Eye (tissue), 1 donor: Measurements from ENCODE around the gene HMGCR.
"Not testable (repeated sequence)": the region's sequence is repeated elsewhere in the genome, so short reads cannot be mapped to it uniquely, and the experiment has no call there.

Experiments
- DNase-seq: peaks from one replicate; pipeline ENCODE4 v3.0.0-alpha.2; 2015

The HMGCR gene

GRCh38 chr5:75336615-75337336, at the start of gene HMGCR:
TSS of gene HMGCR (plus strand) at chr5:75337220. CDS start at chr5:75342606, 5,386 bp downstream.
- DNase-seq, result peak; percentile 99

DNA sequence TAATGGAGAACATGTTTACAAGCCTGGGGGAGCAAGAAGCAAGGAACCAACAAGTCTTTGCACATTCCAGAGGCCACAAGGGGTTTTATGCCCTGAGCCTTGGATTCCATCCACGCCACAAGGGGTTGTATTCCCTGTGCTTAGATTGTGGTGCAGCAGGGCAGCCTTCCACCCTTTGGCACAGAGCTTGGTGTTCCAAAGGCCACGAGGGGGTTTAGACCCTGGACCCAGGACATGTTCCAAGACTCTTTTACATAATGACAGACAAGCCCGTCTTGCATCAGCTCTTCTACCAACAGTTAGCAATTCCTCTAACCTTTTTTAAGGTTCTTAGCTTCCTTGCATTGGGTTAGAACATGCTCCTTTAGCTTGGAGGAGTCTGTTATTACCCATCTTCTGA, 45.2 kb upstream of the HMGCR start:
- DNase-seq, result not testable (repeated sequence)

DNA sequence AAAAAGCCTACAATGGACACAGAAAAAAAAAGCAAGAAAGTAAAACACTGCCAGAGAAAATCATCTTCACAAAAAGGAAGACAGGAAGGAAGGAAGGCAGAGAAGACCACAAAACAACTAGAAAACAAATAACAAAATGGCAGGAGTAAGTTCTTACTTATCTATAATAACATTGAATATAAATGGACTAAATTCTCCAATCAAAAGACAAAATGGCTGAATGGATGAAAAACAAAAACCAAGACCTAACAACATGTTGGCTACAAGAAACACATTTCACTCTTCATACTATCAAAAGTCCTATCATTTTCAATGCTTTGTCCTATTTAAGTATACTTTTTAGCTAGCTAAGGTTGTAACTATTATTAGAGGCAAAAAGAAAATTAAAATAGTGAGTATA, 36.9 kb upstream of the HMGCR start:
- DNase-seq, result no peak

DNA sequence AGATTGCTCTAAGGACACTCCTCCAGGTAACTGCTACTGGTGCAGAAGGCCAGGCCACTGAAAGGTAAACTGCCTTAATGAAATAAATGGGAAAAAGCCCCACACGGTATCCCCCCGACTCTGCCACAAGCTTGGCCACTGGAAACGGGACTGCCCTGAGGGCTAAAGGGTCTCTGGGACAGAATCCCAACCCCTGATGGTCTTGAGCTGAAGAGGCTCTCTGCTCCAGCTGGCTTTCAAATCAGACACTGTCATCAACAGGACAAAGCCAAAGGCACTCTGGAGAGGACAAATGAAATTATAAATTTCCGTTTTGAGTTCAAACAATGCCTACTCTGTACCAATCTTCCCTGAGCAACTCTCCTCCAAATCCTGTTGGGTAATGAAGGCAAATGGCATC, 33.6 kb upstream of the HMGCR start:
- DNase-seq, result no peak

GRCh38 chr5:75304486-75304885, 32.5 kb upstream of the HMGCR start:
- DNase-seq, result not testable (repeated sequence)

DNA sequence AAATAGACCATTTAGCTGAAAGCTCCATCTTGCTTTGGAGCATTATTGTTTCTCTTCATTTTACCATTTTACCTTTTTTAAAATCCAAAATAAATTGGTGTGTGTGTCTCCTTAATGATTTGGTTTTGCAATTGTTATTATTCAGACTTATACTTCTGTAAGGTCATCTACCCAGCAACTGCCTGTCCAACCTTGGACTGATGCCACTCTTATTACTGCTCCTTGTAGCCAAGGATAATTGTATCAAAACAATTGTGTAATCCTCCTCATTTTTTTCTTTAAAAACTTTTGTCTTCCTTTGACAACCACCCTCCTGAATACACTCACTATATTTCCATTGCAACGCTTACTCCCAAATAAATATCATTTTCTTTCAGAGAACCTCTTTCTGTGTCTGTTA, 30.3 kb upstream of the HMGCR start:
- no peak for DNase-seq

DNA sequence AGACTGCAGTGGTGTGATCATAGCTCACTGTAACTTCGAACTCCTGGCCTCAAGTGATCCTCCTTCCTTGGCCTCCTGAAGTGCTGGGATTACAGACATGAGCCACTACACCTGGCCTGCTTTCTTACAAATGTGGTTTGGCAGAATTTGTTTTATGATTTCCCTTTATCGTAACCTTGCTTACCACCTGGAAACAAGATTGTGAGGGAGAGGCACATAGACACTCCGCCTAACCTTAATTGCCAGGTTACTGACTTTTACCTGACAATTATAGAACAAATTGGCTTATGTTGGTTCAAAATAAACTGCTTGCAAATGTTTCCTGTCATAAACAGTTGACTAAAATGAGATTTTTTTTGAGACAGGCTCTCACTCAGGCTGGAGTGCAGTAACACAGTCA, 26.8 kb upstream of the HMGCR start:
- no peak for DNase-seq

DNA sequence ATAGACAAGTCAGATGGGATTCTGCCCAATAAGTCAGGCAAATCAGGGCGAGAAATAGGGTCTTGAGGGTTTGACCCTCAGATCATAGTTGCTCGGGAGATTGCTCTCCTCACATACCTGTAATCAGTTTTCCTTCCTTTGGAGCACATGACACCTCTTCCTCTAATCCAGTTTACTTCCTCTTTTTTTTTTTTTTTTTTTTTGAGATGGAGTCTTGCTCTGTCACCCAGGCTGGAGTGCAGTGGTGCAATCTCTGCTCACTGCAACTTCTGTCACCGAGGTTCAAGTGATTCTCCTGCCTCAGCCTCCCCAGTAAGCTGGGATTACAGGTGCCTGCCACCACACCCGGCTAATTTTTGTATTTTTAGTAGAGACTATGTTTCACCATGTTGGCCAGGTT, 17.9 kb upstream of the HMGCR start:
- DNase-seq, result not testable (repeated sequence)

GRCh38 chr5:75319638-75320037, 17.4 kb upstream of the HMGCR start:
- no peak for DNase-seq

DNA sequence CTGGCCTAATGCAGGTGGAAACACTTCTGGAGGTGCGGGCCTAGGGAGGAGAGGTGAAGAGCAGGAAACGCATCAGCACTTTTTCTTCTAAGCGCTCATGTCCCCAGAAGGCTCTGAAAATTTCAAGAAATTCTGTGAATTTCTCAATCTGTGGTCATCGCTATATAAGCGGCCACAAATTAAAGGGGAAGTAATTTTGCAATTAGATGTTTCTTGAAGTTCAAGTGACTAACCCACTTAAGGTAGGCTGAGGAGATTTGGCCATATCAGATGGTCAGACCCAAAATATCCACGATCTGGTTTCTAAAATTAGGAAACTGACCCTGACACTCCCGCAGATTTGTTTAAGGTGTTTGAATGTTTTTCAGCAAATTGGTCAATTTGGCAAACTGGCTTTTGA, 16.6 kb upstream of the HMGCR start:
- DNase-seq, result no peak

- DNase-seq, result no peak
These were observed 15.0 kb upstream of the HMGCR start for GRCh38 chr5:75322066-75322465.

DNA sequence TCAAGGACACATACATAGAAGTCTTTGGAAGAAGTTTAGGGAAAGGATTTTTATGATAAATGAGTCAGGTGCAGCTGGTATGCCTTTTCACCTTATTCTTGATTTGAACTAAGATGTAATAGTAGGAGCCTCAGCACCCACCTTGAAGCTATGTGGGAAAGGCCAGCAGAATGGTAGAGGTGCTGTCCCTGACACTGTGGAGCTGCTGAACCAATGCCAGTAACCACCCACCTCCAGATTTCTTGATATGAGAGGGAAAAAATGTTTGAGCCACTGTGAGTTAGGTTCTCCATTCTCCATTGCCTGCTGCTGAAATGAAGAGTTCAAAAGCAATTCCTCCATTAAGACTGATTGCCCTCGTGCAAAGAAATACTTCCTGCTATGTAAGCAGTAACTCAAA, 12.2 kb upstream of the HMGCR start:
- no peak for DNase-seq

GRCh38 chr5:75325242-75325641, 11.8 kb upstream of the HMGCR start:
- no peak for DNase-seq

DNA sequence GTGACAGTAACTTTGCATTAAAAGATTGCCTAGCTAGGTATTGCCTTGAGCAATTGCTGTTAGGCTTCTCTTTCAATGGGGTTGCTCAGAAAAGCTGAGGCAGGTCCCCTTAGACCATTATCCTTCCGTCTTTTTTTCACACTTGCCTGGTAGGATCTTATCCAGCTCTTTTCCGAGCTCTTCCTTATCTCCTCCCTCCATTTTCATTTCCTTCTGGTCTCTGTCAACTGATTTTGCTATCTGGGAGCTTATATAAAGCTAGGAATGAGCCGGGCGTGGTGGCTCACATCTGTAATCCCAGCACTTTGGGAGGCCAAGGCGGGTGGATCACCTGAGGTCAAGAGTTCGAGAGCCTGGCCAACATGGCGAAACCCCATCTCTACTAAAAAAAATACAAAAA, 6.6 kb upstream of the HMGCR start:
- DNase-seq, result no peak

- DNase-seq, result no peak
These were observed 5.6 kb upstream of the HMGCR start for GRCh38 chr5:75331095-75332090.

DNA sequence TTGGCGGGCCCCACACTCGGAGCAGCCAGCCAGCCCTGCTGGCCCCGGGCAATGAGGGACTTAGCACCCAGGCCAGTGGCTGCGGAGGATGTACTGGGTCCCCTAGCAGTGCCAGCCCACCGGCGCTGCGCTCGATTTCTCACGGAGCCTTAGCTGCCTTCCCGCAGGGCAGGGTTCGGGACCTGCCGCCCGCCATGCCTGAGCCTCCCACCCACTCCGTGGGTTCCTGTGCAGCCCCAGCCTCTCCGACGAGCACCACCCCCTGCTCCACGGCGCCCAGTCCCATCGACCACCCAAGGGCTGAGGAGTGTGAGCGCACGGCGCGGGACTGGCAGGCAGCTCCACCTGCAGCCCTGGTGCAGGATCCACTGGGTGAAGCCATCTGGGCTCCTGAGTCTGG, 3.3 kb upstream of the HMGCR start:
- not testable (repeated sequence) for DNase-seq

GRCh38 chr5:75334413-75334812, 2.6 kb upstream of the HMGCR start:
- not testable (repeated sequence) for DNase-seq

DNA sequence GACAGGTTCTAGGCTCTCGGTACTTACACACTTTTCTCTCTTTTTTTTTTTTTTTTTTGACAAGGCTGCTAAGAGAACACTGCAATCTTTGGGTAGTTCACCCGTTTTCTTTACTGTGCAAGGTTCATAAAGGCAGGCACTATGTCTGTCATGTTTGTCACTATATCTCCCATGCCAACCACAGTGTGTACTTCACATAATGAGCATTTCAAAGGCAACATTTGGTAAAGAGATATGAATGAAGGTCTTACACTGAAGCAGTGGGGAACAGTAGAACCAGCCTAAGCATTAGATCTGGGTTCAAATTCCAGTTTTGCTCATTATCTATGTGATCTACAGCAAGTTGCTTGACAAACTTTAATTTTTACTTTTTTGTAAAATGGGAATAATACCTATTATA, 1.5 kb upstream of the HMGCR start:
- no peak for DNase-seq

DNA sequence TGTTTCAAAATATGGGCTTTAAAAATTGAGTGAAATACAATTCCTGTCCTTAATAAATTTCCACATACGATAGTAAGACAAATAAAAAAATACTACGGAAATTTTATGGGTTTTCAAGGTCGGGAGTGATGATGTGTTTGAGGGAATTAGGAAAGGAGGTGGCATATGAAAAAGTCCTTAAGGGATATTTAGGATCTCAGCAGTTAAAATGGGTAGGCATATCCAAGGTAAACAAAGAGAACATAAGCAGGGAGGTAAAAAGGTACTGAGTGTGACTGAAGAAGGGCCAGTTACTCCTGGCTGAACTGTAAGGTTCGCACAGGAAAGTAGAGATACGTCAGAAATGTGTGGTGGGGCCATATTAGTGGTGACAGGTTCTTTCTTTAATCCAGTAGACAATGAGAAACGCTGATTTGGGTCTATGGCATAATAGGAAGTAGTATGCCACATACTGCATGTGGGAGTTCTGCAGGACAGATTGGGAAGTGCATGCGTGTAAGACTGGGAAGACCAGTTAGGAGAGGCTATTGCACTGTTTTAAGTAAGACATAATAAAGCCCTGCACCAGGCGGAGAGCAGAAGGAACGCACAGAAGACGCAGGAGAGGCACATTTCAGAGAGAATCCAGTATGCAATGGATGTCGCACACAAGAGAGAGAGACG, 937 bp upstream of the HMGCR start:
- peak; percentile 88 for DNase-seq

DNA sequence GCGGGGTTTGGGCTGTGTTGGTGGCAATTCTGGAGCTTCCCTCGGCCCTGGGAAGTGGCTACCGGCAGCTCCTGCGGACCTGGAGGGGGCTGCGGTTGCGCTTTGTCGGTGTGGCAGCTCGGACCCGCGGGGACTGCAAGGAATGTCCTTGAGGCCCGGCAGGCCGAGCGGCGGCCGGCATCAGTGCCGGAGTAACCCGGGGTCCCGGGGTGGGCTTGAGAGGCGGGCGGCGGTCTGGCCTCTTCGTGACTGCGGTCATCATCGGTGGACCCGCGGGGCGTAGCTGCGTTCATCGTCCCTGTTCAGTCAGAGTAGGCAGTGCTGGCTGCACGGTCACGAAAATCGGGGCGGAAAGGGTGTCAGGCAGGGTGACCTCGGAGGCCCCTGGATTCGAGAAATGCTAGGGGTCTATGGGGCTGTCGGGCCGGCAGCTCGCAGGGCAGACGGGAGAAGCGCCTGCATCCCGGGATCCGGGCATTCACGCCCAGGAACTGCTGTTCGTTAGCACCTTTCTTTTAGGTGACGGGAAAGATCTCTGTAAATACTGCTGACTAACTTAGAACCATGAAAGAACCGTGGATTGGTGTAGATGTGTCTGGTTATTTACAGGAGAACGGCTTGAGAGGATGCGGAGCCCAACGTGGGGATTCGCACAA, 474 bp downstream of the HMGCR start:
- peak; percentile 76 for DNase-seq

- DNase-seq, result no peak
These were observed 1.4 kb downstream of the HMGCR start for GRCh38 chr5:75338408-75338807.

- no peak for DNase-seq
These were observed 3.9 kb downstream of the HMGCR start for GRCh38 chr5:75340714-75341478.
